Measurements from ENCODE around the gene ZBTB45. TPM values are rescaled to one million over a fixed set of nuclear protein-coding genes. Genes with fewer than 3 reads are reported as not detected.

ZBTB45 gene
- total and polyA plus RNA-seq, 9 of the 15 experiments (the other 6 are each of a cell fraction or from before 2014, with no cell fraction given), result 0.08 to 16.1 (median 1.8) TPM

GRCh38 chr19:58519087-58519354 is 589 bp downstream of the ZBTB45 start (continued):
- no peak for TF ChIP-seq SMAD4 (CRISPR knock-in tag; conservative IDR thresholded peaks at IDR 0.05)
- TF ChIP-seq EHMT2 (IDR thresholded peaks at IDR 0.05), result no peak
- no peak for TF ChIP-seq HDAC8 (tag; IDR thresholded peaks at IDR 0.05)
- TF ChIP-seq TOE1 (IDR thresholded peaks at IDR 0.05; ENCODE audit: borderline replicate concordance), result no peak
- TF ChIP-seq TOE1 (CRISPR knock-in tag; IDR thresholded peaks at IDR 0.05; ENCODE audit: borderline replicate concordance, low read depth), result no peak
- TF ChIP-seq SIN3B (IDR thresholded peaks at IDR 0.05; ENCODE audit: low read depth), result no peak
- no peak for TF ChIP-seq CTBP1 (IDR thresholded peaks at IDR 0.05; ENCODE audit: borderline replicate concordance)
- no peak for TF ChIP-seq CBX2 (IDR thresholded peaks at IDR 0.05; ENCODE audit: insufficient read depth, low read length, poor library complexity, severe bottlenecking)
- TF ChIP-seq, protein P1, sequence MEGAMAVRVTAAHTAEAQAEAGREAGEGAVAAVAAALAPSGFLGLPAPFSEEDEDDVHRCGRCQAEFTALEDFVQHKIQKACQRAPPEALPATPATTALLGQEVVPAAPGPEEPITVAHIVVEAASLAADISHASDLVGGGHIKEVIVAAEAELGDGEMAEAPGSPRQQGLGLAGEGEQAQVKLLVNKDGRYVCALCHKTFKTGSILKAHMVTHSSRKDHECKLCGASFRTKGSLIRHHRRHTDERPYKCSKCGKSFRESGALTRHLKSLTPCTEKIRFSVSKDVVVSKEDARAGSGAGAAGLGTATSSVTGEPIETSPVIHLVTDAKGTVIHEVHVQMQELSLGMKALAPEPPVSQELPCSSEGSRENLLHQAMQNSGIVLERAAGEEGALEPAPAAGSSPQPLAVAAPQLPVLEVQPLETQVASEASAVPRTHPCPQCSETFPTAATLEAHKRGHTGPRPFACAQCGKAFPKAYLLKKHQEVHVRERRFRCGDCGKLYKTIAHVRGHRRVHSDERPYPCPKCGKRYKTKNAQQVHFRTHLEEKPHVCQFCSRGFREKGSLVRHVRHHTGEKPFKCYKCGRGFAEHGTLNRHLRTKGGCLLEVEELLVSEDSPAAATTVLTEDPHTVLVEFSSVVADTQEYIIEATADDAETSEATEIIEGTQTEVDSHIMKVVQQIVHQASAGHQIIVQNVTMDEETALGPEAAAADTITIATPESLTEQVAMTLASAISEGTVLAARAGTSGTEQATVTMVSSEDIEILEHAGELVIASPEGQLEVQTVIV (CRISPR knock-in tag; IDR thresholded peaks at IDR 0.05; ENCODE audit: borderline replicate concordance), result no peak
- no peak for TF ChIP-seq ZNF589 (CRISPR knock-in tag; IDR thresholded peaks at IDR 0.05; ENCODE audit: low read depth)
- no peak for TF ChIP-seq IFI16 (CRISPR knock-in tag; IDR thresholded peaks at IDR 0.05)
- TF ChIP-seq LEF1 (IDR thresholded peaks at IDR 0.05), result 0 out of 2 replicates have a peak, but pooled peaks have one; percentile 16
- TF ChIP-seq NFIC (IDR thresholded peaks at IDR 0.05), result no peak
- TF ChIP-seq ZNF121 (CRISPR knock-in tag; conservative IDR thresholded peaks at IDR 0.05), result no peak
- no peak for TF ChIP-seq SRSF3 (IDR thresholded peaks at IDR 0.05; ENCODE audit: insufficient read depth, low read length)
- TF ChIP-seq PRPF4 (IDR thresholded peaks at IDR 0.05; ENCODE audit: insufficient read depth, low read depth, low read length, poor library complexity, severe bottlenecking), result no peak
- TF ChIP-seq, protein P2, sequence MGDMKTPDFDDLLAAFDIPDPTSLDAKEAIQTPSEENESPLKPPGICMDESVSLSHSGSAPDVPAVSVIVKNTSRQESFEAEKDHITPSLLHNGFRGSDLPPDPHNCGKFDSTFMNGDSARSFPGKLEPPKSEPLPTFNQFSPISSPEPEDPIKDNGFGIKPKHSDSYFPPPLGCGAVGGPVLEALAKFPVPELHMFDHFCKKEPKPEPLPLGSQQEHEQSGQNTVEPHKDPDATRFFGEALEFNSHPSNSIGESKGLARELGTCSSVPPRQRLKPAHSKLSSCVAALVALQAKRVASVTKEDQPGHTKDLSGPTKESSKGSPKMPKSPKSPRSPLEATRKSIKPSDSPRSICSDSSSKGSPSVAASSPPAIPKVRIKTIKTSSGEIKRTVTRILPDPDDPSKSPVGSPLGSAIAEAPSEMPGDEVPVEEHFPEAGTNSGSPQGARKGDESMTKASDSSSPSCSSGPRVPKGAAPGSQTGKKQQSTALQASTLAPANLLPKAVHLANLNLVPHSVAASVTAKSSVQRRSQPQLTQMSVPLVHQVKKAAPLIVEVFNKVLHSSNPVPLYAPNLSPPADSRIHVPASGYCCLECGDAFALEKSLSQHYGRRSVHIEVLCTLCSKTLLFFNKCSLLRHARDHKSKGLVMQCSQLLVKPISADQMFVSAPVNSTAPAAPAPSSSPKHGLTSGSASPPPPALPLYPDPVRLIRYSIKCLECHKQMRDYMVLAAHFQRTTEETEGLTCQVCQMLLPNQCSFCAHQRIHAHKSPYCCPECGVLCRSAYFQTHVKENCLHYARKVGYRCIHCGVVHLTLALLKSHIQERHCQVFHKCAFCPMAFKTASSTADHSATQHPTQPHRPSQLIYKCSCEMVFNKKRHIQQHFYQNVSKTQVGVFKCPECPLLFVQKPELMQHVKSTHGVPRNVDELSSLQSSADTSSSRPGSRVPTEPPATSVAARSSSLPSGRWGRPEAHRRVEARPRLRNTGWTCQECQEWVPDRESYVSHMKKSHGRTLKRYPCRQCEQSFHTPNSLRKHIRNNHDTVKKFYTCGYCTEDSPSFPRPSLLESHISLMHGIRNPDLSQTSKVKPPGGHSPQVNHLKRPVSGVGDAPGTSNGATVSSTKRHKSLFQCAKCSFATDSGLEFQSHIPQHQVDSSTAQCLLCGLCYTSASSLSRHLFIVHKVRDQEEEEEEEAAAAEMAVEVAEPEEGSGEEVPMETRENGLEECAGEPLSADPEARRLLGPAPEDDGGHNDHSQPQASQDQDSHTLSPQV (IDR thresholded peaks at IDR 0.05), result no peak
- TF ChIP-seq HOXB6 (CRISPR knock-in tag; IDR thresholded peaks at IDR 0.05; ENCODE audit: borderline replicate concordance), result no peak
- no peak for TF ChIP-seq SMARCA4 (IDR thresholded peaks at IDR 0.05)
- TF ChIP-seq ZKSCAN8 (CRISPR knock-in tag; IDR thresholded peaks at IDR 0.05), result no peak
- no peak for TF ChIP-seq BCOR (IDR thresholded peaks at IDR 0.05)
- no peak for TF ChIP-seq PML (IDR thresholded peaks at IDR 0.05; ENCODE audit: low read length)
- TF ChIP-seq SMARCC2 (IDR thresholded peaks at IDR 0.05; ENCODE audit: low read depth), result no peak
- TF ChIP-seq SAP30 (IDR thresholded peaks at IDR 0.05; ENCODE audit: borderline replicate concordance, insufficient read depth, low read depth, low read length, poor library complexity, severe bottlenecking), result peak; percentile 6
- no peak for TF ChIP-seq ZNF561 (CRISPR knock-in tag; conservative IDR thresholded peaks at IDR 0.05)
- no peak for TF ChIP-seq ELF2 (CRISPR knock-in tag; IDR thresholded peaks at IDR 0.05)
- TF ChIP-seq GATA2 (CRISPR knock-in tag; IDR thresholded peaks at IDR 0.05), result no peak

All from K562 (cell line).